ENCODE data around the gene HSPA2.

HSPA2 gene

DNA sequence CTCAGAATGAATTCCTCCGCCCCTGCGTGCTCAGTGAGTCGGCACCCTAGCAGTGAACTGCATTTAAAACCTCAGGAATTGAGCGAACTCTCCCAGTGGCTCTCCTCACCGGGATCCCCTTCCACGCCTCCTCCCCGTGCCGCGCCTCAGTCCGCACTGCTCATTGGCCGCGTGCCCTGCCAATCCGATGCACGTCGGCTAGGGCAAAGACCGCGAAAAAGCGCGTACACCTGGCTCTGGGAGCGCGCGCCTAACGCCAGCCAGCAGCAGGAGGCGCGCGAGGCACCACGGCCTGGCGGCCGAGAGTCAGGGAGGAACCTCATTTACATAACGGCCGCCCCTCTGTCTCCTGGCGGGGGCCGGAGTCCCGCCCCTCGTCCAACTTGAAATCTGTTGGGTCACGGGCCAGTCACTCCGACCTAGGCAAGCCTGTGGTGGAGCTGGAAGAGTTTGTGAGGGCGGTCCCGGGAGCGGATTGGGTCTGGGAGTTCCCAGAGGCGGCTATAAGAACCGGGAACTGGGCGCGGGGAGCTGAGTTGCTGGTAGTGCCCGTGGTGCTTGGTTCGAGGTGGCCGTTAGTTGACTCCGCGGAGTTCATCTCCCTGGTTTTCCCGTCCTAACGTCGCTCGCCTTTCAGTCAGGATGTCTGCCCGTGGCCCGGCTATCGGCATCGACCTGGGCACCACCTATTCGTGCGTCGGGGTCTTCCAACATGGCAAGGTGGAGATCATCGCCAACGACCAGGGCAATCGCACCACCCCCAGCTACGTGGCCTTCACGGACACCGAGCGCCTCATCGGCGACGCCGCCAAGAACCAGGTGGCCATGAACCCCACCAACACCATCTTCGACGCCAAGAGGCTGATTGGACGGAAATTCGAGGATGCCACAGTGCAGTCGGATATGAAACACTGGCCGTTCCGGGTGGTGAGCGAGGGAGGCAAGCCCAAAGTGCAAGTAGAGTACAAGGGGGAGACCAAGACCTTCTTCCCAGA, at the start of gene HSPA2:
HSPA2 (plus strand) TSS at position 534 of the 995 bp plus-strand sequence; CDS start at position 643, 109 bp downstream.
- no peak for DNase-seq

DNA sequence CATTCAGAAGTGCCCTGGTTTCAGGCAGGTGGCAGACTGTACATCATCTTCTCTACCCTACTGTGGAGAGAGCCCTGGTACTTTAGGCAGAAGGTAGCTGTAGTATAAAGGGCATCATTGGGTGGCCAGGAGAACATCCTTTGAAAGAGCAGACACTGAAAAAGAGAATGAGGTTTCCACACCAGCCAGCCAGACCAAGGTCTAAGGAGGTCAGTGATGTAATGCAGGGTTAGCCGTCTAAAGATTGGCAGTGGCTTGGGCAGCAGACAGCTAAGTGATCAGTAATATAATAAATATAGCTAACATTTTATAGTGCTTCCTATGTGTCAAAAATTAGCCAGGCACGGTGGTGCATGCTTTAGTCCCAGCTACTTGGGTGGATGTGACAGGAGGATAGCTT, 48.9 kb upstream of the HSPA2 start:
- no peak for DNase-seq

DNA sequence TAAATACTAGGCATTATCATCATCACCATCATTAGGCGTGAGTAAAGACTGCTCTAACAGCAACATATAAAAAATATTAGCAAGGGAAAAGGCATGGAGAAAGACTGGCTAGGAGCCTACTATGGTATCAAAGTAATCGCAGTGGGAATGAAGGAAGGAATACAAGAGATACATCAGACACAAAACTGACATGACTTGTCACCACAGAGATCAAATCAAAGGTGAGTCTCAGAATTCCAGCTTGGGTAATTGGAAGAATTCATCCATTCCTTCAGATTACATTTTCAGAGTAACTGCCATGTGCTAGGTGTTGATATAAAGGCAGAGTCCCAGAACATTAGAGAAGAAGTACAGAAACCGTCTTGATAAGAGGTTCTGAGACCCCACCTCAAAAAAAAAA, 47.1 kb upstream of the HSPA2 start:
- DNase-seq: no peak

DNA sequence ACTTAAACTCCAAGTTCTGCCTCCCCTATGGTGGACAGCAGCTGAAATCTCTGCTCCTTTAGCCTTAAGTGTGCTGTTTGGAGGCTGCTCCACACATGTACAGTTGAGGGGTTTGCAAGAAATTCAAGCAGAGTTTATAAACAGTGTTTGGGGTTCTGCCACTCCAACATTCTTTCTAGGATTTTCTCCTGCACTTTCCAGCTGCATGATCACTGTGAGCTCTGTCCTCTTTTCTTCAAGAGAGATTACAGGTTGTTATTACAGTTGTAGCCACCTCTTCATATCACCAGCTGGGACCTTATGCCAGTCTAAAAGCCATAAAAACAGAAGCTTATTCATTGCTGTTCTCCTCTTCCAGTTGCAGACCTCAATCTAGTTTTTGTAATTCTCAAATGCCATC, 45.3 kb upstream of the HSPA2 start:
- DNase-seq: no peak

DNA sequence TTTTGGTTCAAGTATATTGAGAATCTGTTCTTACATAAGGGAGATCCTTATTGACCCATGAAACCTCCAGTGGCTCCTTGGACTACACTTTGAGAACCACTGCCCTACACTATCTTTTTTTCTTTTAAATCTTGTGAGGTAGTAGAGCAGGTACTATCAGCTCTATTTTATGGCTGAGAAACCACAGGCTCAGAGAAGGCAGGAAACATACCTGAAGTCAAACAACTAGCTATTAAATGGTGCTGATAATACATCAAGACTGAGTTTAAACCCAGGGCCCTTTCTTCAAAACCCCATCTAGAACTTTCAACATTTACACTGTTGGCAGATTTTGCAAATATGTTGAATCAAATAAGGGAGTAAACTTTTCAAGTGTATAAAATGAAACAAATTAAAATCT, 43.8 kb upstream of the HSPA2 start:
- no peak for DNase-seq

DNA sequence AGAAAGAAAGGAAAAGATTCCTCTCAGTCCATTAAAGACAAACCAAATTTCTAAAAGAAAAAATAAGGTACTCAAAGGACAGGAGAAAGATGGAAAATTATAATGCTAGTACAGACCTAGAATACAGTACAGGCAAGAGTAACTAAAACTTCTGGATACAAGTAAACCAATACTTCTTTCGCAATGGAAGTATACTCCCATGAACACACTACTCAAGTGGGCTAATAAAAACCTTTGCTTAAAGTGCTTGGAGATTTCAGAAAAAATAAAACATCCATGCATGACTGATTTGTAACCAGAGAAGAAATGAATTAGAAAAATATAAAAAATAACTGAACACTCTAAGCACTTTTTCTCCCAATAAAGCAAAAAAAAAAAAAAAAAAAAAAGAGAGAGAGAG, 40.5 kb upstream of the HSPA2 start:
- DNase-seq: no peak

DNA sequence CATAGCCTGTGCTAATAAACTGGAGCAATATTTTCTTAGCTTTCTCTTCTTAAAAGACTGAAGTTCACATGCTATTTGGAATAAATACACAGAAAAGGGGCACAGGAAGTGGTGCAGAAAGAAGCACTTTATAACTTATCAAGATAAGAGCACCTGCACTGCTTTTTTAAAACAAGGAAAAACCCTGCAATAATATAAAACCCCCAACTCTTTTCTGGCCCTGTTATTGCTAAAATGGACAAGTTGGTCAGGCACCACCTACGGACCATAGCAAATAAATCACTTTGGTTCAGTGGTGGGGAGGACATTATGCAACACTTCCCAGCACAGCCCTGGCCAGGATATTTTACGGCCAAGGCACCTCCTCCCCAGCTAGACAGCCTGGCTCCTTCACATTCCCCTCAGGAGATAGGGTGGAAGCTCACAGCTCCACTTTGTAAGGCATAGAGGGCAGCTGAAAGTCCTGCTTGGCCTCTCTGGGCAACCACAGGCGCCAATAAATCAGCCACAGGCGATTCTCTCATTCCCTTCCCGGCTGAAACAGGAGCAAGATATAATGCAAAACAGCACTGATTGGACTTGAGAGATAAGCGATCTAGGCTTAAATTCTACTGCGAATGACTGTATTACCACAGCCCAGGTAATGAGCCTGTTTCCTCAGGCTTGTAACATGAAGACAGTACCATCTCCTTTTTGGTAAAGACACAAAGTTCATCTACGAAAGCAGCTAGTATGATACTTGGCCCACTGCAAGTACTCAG, 39.0 kb upstream of the HSPA2 start:
- DNase-seq: peak; percentile 7

DNA sequence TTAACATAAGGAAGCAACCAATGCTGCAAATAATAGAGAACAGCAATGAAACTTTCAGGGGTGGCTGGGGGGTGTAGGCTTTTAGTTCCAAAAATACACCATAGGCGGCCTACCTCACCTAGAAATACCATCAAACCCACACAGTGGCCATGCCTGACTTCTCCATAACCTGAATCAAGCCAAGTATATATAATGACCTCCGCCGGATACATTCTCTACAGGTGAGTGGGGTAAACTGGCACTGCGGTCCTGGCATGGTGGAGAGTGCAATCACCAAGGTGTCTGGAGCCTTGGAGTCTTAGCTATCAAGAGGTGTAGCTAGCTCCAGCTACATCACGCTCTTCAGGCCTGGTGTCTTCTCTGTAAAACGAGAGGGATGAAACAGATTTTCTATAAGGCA, 38.1 kb upstream of the HSPA2 start:
- no peak for DNase-seq

DNA sequence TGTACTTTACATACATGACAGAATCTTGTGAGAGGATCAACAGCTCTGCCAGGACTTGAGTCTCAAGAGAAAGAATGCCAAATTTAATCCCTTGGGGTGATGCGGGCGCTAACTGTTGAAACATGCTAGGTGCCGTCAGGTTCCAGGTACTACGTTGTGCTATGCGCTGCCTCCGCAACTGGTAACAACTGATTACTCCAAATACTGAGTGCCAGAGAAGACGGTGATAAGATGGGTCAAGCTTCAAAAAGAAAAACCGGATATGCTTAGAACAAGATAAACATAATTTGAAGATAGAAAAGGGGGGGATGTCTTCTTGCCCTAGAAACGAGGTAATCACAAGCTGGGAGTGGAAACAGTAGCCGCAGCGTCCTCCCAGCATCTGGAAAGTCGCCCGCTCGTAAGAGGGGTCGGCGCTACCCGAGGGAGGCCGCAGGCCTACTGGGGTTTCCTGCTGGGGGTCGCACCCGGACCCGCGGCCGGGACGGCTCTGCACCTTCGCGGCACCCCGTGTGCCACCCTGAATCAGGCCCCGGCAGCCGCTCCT, 37.6 kb upstream of the HSPA2 start:
- peak; percentile 44 for DNase-seq

DNA sequence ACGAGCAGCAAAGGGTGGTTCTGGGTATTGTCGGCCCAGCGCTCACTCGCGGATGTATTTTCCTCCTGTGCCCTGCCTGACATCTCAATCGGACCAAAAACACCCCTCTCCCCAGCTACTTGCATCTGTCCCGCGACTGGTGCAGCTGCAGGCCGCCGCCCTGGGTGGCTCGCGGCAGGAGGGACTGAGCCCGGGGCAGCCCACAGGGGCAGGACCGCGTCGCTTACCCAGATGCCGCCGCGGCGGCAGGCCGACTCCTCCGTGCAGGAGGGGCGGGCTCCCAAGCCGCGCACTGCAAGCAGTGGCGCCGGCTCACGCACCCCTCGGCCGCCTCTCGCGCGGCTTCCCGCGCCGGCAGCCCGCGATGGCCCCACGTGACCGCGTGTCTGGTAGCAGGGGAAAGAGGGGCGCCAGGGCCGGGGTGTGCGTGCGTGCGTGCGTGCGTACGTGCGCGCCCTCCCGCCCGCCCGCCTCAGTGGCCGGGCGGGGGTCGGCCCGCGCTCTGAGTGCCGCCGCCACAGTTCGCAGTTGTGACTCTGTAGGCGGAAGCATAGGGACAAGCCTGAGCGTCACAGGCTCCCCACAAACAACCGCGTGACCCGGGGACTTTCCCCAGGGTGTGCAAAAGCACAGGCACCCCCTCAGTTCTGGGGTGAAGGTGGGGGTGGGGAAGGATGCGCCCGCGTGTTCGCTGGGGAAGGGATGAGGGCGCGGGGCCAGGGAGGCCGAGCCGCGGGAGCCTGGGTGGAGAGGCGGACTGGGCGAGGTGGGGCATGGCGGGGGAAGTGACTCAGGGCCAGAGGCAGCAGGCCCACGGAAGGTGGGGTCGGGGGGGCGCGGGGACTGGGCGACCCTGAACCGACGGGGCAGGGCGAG, 36.9 kb upstream of the HSPA2 start, which contains the start of gene ZBTB25:
ZBTB25 (minus strand) TSS at position 405 of the 876 bp plus-strand sequence. CDS start 13,305 bp downstream, outside the sequence.
- DNase-seq: peak; percentile 90

DNA sequence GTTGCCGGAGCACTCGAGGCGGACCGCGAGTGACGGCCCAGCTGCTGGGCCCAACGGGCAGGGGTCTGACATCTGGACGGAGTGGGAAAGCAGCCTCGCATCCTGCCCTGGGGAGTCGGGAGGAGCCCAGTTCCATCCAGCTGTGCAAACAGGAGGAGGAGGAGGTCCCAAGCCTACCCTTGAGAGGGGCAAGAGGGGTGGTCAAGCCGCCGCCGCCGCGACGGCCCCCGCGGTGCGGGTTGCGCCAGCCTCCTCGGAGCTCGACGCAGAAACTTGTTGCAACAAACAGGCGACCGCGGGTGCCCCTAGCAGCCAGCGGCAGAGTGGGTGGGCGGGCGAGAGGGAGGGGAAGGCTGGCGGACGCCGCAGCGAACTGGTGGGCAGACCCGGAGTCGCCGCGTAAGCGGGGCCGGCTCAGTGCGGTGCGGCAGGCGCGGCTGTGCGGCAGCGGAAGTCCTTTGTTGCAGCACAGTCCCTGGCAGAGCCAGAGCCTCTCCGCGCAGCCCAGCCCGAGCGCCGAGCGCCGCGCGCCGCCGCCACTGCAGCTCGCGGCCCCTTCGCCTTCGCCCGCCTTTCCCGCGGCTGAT, 36.1 kb upstream of the HSPA2 start, which contains the start of gene ZBTB1:
ZBTB1 (plus strand) TSS at position 461 of the 587 bp plus-strand sequence. CDS start 16,735 bp downstream, outside the sequence.
- peak; percentile 80 for DNase-seq

DNA sequence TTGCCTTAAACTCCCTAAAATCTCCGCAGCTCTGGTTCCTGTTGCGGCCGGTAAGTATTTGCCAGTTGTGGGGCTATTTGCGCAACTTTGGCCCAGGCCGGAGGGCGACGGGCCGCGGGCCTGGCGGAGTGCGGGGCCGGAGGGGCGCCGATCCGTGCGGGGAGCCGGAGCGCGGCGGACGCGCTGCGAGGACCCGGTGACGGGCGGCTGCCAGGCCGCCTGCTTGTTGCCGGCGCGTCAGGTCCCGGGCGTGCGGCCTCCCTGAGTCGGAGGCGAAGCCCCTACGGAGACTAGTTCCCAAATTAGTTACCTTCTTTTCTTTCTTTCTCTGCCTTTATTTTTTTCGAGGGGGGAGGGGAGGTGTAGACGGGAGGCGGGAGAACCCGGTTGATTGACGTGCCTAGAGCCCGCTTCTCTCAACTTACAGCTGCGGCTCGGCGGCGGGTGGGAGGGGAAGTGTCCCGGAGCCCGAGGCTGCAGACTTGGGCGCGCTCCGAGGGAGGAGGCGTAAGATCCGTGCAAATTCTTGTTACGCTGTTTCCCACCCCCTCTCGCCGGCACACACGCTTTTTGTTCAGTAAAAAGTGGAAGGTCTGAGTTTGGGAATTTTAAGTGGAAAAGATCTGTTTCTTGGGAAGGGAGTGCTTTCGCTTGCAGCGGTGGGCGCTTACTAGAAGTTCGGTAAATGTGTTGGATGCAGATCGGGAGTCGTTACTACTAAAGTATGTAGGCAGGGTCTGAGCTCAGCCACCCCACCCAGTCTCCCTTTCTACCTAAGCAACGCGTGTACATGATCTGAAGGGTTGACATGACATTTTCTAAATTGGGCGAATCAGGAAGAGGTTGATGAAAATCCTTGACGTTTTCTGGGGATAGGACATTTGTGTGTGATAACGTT, 35.4 kb upstream of the HSPA2 start:
- peak; percentile 91 for DNase-seq

DNA sequence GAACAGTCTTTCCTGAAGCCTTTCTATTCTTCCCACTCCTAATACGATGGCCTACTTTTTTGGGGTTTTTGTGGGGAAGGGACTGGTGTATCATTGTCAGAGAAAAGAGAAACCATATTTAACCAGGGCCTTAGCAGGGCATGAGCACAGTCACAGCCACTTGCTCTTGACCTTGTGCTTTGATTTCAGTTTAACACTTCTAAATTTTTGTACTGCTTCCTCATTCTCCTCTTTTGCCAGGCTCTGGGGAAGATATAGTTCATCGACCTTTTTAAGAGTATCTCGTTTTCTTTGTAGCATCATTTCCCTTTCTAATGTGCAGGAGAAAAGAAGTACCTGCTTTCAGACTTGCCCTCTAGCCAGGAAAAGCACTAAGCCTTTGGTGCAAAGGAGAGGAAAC, 33.8 kb upstream of the HSPA2 start:
- no peak for DNase-seq

DNA sequence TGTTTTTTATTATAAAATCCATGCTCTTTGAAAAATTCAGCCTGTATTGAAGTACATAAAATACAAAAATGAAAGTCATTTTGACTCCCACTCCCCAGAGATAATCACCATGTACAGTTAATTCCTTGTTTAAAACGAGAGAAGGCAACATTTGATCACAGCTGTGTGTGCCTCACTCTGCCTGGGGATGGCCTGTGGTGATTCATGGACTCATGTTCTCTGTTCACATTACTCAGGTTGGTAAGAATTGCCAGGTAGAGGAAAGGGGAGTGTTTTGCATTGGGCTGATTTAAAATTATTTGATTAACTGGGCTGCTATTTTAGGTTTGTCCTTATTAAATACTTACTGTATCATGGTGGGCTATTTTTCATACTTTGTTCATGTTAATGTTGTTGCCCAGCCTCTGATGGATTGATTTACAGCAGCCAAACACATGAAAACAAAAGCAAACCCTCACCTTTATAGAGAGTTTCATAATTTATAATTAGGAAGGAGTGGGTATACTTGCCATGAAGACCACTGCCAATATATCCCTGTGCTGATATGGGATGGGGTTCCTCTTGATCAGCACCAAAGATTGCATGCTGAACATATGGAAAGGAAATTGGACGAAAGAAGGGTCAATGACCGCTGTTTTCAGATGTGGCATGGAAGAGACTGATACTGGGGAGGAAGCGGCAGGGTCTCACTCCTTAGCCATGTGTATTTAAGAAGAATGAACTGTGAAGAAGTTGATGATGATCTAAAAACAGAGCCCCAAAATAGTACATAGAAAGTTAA, 33.0 kb upstream of the HSPA2 start:
- DNase-seq: peak; percentile 7

DNA sequence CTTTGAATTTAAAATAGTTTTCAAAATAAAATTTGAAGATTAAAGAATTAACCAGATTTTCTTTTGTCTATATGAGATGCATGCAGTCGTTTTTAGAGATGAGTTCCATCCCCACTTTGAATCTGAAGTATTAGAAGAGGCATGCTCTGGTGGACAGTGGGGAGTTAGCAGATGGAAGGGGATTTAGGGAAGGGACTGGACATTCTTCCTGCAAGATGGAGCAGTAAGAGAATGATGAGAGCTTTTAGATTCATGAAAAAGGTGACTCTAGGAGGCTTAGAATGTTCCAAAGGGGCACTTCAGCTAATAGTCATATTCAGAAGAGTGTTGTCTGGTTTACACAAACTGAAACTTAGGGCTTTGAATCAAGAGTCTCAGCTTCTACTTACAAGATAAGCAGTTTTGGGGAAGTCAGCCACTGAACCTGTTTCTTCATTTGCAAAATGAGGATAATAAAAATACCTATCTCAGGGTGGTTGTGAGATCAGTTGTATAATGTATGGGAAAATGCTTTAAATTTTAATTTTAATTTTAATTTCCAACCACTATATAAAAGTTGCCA, 32.2 kb upstream of the HSPA2 start:
- peak; percentile 35 for DNase-seq

DNA sequence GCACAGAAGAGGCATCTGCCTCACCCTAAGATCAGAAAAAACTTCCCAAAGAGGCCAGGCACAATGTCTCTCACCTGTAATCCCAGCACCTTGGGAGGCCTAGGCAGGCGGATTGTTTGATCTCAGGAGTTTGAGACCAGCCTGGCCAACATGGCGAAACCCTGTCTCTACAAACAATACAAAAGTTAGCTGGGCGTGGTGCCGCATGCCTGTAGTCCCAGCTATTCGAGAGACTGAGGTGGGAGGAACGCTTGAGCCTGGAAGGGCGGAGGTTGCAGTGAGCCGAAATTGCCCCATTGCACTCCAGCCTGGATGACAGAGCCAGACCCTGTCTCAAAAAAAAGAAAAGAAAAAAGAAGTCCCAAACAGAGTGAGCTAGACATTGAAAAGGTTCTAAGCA, 31.5 kb upstream of the HSPA2 start:
- no peak for DNase-seq

DNA sequence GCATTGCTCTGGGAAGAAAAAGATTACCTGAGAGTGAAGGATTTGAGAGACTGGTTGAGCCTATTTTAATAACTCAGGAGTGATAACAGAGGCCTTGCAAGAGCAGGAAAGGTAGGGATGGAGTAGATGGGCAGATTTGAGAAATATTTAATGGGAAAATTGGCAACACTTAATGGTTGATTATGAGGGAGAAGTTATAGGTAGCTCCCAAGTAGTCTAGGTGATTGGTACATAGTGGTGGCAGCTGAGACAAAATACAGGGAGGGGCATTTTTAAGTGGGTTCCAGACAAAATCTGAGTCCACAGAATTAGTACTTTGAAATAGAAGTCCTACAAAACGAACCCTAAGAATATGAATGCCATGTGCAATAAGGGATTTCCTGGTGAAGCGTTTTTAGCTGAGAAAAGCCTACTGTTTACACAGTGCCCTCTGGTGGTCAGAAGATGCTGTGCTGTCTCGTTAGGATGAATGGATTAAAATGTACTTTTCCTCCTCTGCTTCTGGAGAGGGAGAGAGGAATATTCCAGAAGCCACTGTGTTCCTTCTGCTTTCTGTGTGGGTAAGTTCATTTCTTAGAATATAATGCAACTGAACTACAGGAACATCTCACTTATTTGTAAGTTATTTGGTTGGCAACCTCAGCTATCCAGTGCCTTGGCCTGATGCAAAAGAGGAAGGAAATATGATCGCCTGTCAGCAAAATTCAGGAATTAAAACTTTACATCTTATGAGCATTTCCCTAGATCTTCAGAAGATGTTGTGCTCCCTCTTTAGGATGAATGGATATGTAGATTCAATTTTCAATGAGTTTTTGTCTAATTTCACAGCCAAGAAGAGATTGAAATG, 29.5 kb upstream of the HSPA2 start:
- DNase-seq: peak; percentile 82

DNA sequence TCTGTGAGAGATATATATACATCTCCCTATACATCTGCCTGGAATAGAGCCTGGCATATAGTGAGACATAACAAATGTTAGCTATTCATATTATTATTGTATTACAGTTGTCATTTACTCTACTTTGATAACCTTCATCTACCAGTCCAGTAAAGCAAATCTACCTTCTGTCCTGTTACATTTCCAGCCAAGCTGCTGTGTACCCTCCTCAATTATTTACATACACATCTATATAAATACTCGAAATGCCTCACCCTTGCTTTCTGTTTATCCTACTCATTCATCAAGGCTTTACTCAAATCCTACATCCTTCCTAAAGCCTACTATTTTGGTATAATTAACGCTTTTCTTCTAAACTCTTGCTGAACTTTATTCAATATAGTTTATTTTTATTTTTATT, 27.3 kb upstream of the HSPA2 start:
- DNase-seq: no peak

DNA sequence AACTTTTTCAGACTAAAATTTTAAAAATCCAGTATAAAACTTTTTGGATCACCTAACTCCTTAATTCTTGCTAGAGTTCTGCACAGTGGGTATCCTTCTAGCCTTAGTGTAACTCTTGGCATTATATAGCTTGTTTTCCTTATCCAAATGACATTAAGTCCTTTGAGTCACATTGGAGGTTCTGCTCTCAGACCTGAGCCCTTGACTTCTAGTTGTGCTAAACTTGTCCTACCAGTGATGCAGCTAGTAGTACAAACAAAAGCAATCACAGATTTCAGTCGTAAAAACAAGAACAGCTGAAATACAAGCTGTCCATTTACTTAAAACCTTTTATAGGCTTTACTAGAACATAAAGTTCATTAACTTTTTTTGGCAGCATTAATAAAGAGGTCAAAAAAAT, 25.5 kb upstream of the HSPA2 start:
- DNase-seq: no peak

Data from NCI-H82 (cell line).